GM21360 (cell line): ENCODE results near the gene RASD2.

Experiments
- ATAC-seq: cut with Tn5 transposase; IDR thresholded peaks from one replicate; pipeline ENCODE4 v1.9.1; 2021; ENCODE audit warnings: mild to moderate bottlenecking, moderate library complexity; ENCODE audit not compliant: unreplicated experiment

Gene RASD2

DNA sequence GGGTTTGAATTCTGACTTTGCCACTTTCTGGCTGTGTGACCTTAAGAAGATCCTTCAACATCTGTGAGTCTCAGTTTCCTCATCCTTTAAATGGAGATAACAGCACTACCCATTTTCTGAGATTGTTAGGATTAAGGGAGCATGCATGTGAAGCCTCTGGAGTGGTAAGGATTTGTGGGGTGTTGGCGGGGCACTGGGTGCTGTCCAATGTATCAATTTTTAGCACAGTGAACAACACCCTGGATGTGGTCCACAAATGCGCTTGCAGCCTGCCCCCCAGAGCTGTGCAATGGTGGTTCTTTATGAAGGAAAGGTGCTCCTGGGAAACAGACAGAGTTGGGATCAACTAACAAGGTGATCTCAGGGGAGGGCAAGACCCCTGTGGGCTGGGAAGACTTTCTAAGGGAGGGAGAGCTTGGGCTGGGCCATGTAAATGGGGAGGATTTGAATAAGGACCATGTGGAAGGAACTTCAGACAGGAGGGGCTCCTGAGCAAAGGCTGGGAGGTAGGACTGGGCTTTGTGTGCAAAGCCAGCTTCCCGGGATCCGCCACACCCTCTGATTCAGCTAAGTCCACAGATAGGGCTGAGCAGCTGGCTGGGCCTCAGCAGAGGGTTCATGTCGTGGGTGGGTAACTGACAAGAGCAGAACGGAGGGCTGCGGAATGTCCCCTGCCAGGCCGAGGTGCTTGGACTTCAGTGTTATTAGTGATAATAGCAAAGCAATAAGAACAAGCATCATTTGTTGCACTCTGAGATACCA, 22.7 kb upstream of the RASD2 start:
- no peak for ATAC-seq

DNA sequence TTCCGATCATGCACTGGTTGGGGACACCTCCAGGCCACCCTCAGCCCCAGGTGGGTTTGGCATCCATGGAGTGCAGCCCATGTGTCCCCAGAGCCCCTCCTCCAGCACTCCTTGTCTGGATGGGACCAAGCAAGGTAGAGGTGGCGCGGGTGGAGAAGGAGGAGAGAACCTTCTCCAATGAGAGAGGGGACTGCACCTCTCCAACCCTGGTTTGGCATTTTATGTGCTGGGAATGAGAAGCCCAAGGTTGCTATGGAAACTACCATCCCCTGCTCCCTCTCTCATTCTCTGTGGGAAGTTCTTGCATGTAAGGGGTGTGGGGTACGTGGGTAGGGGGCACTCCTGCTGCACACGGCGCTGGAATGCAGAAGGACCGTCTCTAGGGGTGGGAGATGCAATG, 21.8 kb upstream of the RASD2 start:
- no peak for ATAC-seq

DNA sequence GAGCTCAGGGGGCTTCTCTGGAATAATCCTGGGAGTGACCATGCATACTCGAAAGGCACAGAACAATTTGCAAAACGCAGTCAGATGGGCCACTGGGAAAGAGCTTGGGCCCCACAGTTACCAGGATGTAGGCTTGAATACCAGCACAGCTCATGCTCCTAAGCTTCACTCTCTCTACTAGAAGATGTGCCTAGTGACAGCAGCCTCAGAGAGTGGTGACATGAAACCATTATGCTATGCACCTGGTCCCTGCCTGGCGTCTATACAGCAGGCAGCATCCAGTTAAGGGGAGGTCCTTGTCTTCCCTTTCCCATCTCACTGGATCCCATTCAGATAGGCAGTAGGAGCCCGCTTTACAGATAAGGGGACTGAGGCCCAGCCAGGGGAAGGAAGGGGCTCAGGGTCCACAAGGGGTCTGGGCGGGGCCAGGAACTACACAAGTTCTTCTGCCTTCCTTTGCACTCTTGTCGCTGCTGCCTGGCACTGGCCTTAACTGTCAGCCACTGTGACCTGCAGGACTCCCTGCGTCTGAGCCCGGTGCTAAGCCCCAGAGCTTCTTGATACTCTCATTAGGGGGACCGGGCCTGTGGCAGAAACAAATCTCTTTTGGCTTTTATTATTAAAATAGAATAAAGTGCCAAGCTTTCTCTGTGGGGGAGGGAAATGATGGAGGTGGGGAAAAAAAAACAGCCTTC, 21.2 kb upstream of the RASD2 start:
- no peak for ATAC-seq

DNA sequence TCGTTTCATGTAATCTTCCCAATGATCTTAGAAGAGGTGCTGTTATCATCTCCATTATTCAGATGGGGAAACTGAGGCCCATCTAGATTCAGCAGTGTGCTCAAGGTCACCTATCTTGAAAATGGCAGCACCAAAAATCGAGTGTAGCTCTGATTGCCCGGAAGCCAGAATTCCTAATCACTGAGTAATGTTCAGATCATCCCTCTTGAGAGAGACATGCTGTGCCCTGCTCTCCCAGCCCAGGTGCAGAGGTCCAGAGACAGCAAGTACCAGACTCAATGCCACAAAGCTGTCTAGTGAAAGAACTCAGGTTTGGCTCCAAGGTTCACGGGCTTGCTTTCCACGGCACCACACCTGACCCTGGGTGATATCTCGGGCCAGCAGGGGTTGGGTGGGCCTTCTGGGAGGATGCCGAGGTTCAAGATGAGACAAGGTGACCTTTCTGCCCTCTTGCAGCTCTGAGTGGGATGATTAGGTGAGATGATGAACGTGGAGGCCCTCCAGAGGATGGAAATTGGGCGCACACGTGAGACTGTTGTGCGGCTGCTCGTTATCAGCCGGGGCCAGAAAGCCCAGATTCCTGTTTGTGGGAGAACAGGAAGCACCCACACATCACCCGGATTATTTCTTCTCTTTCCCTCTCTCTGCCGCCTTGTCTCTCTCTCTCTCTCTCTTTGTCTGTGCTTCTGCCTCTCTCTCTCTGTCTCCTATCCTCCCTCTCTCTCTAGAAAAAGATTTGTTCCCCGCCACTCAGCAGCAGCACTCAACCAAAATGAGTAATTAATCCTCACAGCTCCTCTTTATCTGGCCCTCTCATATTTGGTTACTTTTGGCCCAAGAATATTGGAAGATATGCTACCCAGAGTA, 19.0 kb upstream of the RASD2 start:
- ATAC-seq: no peak

DNA sequence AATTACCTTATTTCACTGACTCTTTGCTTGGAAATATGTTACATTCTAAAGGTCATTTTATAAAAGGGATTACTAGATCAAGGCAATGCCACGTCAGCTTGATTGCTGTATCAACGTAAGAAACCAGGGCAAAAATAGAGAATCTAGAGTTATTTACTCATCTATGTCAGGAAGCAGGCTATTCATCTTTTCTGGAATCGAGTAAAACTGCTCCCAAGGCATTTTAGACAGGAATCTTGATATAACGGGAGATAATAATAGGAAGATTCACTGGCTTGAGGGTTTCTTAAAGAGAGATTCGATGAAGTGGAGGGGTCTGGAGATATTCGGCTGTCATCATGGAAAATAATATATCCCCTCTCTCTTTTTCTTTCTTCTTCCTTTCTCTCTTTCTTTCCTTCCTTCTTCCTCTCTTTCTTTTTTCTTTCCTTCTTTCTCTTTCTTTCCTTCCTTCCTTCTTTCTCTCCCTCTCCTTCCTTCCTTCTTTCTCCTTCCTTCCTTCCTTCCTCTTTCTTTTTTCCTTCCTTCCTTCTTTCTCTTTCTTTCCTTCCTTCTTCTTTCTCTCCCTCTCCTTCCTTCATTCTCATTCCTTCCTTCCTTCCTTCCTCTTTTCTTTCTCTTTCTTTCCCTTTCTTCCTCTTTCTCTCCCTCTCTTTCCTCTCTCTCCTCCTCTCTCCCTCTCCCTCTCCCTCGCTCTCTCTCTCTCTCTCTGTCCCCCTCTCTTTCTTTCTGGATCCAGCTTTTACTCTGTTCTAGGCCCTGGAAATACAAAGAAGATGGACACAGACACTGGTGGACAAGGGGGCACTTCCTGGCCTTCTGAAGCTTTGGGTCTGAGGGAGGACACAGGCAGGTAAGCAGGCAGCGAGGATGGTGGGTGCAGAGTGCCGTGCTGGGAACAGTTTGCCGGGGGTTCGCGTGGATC, 18.1 kb upstream of the RASD2 start:
- ATAC-seq: no peak

DNA sequence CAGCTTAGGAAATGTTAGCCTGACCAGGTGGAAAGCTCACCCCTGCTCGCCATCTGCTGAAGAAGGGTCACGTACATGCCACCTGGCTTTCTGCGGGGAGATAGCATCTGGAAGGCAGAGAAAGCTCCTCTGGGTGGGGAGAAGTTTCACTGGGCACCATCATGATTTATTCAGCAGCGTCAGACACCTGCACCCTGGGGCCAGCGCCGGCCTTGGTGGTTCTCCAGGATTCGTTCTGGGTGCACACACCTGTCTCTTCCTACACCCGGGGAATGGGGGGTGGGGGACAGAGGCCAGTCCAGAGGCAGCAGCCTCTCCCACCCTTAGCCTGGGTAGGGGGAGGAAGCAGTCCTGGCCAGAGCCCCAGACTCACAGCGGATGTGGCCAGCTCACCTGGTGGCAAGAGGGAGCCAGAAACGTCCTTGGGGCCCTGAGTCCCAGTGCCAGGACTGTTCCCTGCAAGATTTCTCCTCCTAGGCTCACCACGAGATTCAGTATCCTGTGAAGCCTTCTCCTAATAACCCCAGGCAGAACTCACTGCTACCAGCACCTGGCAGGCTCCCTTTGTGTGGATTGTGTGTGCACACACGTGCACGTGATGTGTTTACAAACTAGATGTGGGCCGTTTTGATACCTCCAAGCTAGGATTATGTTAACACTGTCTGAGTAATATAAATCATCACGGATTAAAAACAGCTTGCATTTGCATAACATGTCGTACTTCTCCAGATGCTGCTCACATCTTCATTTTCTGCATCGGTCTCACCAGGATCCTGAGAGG, 17.3 kb upstream of the RASD2 start:
- no peak for ATAC-seq

DNA sequence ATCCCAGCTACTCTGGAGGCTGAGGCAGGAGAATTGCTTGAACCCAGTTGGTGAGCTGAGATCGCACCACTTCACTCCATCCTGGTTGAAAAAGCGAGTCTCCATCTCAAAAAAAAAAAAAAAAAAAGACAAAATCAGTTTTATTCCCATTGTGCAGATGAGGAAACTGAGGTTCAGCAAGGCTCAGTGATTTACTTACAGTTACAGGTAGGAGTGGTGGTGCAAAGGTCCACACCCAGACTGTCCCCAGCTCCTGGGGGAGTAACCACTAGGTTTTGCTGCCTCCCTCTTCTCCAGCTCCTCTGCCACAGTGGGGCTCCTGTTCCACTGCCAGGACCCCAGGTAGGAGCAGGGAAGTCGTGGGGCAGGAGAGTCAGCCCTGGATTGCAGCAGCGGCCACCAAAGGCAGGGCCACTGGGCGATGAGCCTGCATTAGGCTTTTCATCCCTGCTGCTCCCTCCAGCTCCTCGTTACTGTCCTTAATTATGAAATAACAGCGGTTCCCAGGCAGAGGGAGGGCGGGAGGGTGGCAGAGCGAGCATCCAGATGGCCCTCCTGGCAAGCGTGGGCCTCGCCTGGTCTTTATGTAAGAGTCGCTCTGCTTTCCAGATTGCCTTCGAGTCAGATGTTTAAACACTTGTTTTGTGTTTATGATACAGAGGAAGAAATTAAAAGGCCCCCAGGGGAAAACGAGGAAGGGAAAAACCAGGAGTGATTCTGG, 15.5 kb upstream of the RASD2 start:
- no peak for ATAC-seq

DNA sequence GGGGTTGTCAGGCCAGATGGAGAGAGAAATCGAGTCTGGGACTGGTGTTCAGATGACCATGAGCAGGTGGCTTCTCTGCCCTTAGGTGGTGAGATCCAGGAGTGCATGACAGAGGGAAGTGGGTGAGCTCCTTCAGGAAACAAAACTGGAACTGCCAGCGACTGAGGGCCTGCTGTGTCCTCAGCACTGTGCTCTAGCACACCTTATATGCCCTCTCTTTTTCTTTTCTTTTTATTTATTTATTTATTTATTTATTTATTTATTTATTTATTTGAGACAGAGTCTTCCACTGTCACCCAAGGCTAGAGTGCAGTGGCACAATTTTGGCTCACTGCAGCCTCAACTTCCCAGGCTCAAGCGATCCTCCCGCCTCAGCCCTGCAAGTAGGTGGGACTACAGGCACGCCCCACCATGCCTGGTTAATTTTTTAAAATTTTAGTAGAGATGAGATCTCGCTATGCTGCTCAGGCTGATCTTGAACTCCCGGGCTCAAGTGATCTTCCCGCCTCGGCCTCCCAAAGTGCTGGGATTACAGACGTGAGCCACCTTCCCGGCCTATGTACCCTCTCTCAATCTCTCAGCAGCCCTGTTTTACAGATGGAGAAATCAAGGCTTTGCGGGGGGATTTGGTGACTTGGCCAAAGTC, 14.8 kb upstream of the RASD2 start:
- no peak for ATAC-seq

DNA sequence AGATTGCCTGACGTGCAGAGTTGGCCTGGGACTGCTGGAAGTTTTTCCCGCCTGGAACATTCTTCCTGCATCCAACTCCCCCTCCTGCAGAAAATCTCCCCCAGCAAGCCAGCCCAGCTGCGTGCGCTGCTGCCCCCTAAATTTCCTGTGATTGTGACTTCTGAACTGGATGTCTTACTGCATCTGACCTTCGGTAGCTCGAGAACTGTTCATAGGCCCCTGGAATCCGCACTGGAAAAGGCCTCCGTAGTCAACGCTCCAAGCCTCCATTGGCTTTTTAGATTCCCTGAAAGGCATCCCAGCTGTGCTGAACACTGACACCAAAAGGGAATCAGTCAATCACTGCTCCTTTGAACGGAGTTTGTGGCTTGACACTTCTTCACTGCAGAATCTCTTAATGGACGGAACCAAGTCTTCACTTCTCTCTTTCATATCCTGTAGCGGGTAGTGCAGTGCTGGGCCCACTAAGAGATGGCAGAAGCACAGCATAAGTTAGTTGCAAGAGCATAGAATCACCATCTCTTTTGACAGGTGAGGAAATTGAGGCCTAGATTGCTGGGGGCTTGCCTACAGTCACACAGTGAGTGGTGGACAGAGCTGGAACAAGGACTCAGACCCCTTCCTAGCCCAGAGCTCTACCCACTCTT, 14.2 kb upstream of the RASD2 start:
- ATAC-seq: no peak

DNA sequence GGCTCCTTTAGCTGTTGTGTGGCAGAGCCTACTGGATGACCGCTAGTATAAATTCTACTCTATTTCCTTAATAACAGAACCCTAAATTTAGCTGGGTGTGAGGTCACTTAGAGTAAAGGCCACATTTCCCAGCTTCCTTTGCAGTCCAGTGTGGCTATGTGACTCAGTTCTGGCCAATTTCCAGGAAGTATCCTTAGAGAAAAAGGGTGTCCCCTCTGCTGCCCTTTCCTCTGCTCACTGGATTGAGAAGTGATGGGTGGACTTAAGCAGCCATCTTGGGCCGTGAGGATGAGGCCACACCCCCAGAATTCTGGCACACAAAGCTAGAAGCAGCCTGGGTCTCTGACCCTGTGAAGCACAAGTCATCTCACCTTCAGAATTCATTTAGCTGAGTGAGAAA, 11.7 kb upstream of the RASD2 start:
- ATAC-seq: no peak

DNA sequence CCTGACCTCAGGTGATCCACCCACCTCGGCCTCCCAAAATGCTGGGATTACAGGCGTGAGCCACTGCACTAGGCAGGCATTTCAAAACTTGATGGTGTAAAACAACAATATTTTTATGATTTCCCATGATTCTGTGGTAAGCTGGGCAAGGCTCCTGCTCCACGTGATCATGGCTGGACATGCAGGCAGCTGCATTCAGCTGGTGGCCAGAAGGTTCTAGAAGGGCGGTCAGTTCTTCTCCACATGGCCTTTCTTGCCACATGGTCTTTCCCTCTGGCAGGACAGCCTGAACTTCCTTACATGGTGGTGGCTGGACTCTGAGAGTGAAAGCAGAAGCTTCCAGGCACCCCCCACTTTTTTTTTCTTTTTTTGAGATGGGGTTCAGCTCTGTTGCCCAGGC, 9.9 kb upstream of the RASD2 start:
- ATAC-seq: no peak

DNA sequence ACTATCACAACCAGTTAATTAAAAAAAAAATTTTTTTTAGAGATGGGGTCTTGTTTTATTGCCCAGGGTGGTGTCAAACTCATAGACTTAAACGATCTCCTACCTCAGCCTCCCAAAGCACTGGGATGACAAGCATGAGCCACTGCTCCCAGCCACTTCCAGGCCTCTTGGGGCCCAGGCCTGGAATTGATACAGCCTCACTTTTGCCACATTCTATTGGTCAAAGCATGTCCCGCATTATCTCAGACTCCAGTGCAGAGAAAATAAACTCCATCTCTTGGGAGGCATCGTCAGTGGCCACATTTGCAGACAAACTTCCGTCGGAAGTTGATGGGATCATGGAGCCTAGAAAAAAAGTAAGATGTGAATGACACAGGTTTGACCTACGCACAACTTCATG, 9.4 kb upstream of the RASD2 start:
- no peak for ATAC-seq

DNA sequence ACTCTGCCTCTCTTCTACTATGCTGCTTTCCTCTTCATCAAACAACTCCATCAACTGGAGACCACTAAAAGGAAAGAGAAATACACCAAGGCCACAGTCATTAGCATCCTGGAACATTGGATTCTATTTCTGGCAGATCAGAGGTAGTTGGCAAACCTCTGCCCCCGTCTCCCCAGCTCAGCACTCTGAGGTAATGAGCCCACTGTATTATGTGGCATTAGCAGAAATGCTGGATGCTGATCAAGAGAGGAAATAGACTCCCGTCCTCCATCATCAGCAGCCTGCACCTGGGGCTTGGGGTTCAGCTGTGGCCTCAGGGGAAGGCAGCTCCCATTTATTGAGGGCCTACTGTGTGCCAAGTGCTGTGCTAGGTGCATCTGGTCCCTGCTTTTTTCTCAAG, 9.0 kb upstream of the RASD2 start:
- ATAC-seq: no peak

DNA sequence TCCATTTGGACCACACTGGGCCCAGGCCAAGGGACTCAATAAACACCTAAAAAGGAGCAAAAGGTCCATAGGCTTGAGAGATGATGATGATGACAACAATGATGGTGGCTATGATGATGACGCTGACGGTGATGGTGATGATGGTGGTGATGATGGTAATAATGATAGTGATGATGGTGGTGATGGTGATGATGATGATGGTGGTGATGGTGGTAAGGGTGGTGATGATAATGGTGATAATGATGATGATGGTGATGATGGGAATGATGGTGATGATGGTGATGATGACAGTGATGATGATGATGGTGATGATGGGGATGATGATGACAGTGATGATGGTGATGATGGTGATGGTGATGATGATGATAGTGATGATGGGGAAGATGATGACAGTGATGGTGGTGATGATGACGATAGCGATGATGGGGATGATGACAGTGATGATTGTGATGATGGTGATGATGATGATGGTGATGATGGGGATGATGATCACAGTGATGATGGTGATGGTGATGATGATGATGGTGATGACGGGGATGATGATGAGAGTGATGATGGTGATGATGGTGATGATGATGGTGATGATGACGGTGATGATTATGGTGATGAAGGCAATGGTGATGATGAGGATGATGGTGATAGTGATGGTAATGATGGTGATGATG, 7.1 kb upstream of the RASD2 start:
- no peak for ATAC-seq

DNA sequence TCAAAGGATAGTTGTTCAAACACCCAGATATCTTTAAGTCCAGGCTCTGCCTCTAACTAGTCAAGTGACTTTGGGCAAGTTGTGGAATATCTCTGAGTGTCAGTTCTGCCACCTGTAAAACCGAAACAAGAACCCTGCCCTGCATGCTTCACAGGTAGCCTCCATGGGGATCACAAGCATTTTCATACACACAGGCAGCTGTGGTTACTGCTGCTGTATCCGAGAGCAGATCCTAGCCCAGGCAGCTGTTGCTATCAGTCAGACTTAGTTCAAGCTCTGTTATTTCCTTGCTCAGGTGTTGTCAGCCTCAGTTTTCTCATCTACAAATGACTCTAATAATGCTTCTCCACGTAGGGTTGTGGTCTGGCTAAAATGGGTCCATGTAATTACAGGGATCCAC, 6.5 kb upstream of the RASD2 start:
- no peak for ATAC-seq

DNA sequence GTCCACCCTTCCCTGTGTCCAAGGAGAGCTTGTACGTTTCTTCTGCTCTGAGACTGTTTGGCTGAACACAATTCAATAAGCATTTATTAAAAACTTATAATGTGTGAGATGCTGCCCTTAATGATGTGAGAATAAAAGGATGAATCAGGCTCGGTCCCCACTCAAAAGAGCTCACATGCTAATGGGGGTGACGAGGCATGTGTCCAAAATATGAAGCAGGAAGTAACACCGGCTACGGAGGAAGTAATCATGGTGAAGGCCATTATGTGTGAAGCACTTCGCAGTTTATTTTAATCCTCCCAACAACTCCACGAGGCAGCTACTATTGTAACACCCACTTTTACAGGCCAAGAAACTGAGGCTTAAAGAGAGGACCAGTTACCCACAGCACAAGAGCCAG, 3.4 kb upstream of the RASD2 start:
- ATAC-seq: no peak

DNA sequence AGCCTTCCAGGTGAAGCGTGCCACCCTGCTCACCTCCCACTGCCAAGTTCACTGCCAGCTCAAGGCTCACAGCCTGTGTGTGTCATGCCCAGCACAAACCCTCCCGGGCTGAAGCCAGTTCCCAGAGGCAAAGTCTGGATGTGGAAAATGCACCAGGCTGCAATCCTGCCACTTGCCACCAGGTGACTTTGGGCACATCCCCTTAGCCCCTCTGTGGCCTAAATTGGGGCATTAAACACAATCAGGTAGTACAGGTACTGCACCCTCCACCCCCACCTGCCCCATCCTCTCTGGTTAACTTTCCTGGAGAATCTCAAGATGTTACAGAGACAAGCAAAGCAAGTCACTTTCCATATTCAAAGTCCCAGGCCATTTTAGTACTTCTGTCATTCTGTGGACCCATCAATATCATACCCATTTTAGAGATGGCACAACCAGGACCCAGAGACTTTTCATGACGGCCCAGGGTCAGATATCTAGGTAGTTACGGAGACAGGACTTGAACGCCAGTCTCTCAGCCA, 1.8 kb upstream of the RASD2 start:
- ATAC-seq: no peak

DNA sequence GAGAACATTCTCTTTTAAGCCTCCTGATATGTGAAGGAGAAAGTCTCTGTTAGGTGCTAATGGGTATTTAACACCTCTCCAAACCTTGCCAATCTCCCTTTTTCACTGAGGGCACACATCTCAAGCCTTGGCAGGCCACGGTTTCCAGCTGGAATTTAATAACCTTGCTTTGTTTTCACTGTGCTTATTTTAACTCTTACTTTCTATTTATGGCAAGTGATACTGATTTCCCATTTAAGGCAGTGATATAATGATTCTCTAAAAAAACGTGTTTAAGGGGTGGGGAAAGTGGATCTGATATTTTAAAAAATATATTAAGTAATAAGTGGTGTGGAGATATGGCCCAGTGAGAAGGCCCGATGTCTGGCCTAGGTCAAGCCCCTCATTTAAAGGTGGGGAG, 1.1 kb upstream of the RASD2 start:
- no peak for ATAC-seq
